T47D (cell line): ENCODE measurements around the gene ADGRF5.
"Not testable (repeated sequence)": the region's sequence is repeated elsewhere in the genome, so short reads cannot be mapped to it uniquely, and the experiment has no call there.

Source experiments
- DNase-seq, 2 experiments: peaks; one replicate each; pipeline versions ENCODE4 v3.0.0 to v3.0.0-alpha.2; 2011 to 2012; ENCODE audit warnings: low read depth in 1 of 2, low spot score in 1 of 2
- JUND ChIP-seq: IDR thresholded peaks from 2 replicates; pipeline ENCODE4 v1.6.1; 2012; ENCODE audit warnings: low read depth
- in situ Hi-C: cut with HindIII; loops from 2 replicates; pipeline ENCODE4 v1.10.0; 2016; ENCODE audit warnings: low sequenced_read_pairs, low pct_unique_long_range_greater_than_20kb

Gene ADGRF5

GRCh38 chr6:46895930-46896329 is 25.8 kb downstream of the ADGRF5 start:
- DNase-seq = no peak
- in situ Hi-C loops = no loop called here
- TF ChIP-seq JUND = no peak

GRCh38 chr6:46894433-46894832 is 27.3 kb downstream of the ADGRF5 start:
- no peak for DNase-seq
- TF ChIP-seq JUND = no peak
- in situ Hi-C loops = no loop called here

GRCh38 chr6:46893648-46894047 is 28.1 kb downstream of the ADGRF5 start:
- TF ChIP-seq JUND = no peak
- in situ Hi-C loops = no loop called here

GRCh38 chr6:46891252-46891795 is 30.4 kb downstream of the ADGRF5 start:
- no peak for TF ChIP-seq JUND
- no peak for DNase-seq
- in situ Hi-C loops = no loop called here

More at GRCh38 chr6:46893648-46894047, 28.1 kb downstream of the ADGRF5 start:
- no peak for DNase-seq

- no peak for DNase-seq
- in situ Hi-C loops = no loop called here
- TF ChIP-seq JUND = no peak
These were observed 33.2 kb downstream of the ADGRF5 start for GRCh38 chr6:46888578-46888977.

- in situ Hi-C loops = no loop called here
- DNase-seq = no peak
- TF ChIP-seq JUND = no peak
These were observed 33.7 kb downstream of the ADGRF5 start for GRCh38 chr6:46888031-46888430.

GRCh38 chr6:46882645-46883044 is 39.1 kb downstream of the ADGRF5 start:
- in situ Hi-C loops = no loop called here
- no peak for TF ChIP-seq JUND
- no peak for DNase-seq

- no peak for TF ChIP-seq JUND
- in situ Hi-C loops = no loop called here
- no peak for DNase-seq
These were observed 42.7 kb downstream of the ADGRF5 start for GRCh38 chr6:46879003-46879402.

GRCh38 chr6:46876126-46876525 is 45.6 kb downstream of the ADGRF5 start:
- peak; percentile 22 to 86 for DNase-seq
- TF ChIP-seq JUND = no peak
- in situ Hi-C loops = no loop called here

GRCh38 chr6:46867411-46867810 is 54.3 kb downstream of the ADGRF5 start:
- in situ Hi-C loops = no loop called here
- no peak for TF ChIP-seq JUND
- no peak for DNase-seq

- DNase-seq = no peak
- TF ChIP-seq JUND = no peak
- in situ Hi-C loops = no loop called here
These were observed 56.5 kb downstream of the ADGRF5 start for GRCh38 chr6:46865221-46865620.

- in situ Hi-C loops = no loop called here
- no peak for DNase-seq
These were observed 57.9 kb downstream of the ADGRF5 start for GRCh38 chr6:46863791-46864190.

GRCh38 chr6:46862381-46862780 is 59.4 kb downstream of the ADGRF5 start:
- in situ Hi-C loops = no loop called here
- DNase-seq = no peak
- no peak for TF ChIP-seq JUND

More at GRCh38 chr6:46863791-46864190, 57.9 kb downstream of the ADGRF5 start:
- TF ChIP-seq JUND = no peak

GRCh38 chr6:46855966-46856365 is 65.8 kb downstream of the ADGRF5 start:
- in situ Hi-C loops = not testable (repeated sequence)
- peak in 1 of 2 experiments; percentile 49 for DNase-seq

GRCh38 chr6:46851576-46851975 is 70.2 kb downstream of the ADGRF5 start:
- in situ Hi-C loops, DNase-seq: not testable (repeated sequence)
